Right lobe of liver (tissue), 6 donors: ENCODE data around the gene ZNF710. TPM values are rescaled to one million over a fixed set of nuclear protein-coding genes. Genes with fewer than 3 reads are reported as not detected.

ENCODE experiments used
- ATAC-seq, 4 donors: fragments of 200-7000 bp; cut with Tn5 transposase; one replicate each; pipeline ENCODE4 v1.9.1; 2020; ENCODE audit warnings: mild to moderate bottlenecking in 4 of 4, moderate library complexity in 4 of 4
- DNase-seq, 3 donors: peaks; one replicate each; pipeline ENCODE4 v3.0.0-alpha.2; 2020
- H3K27ac ChIP-seq, 3 donors: fragments of 200-600 bp; one replicate each; pipeline ENCODE4 v1.8.0; 2022
- H3K27me3 ChIP-seq, 2 donors: fragments of 200-600 bp; one replicate each; pipeline ENCODE4 v1.8.0; 2022
- H3K36me3 ChIP-seq, 4 donors: fragments of 200-600 bp; sonication (generic) in 1 of 4; one replicate each; pipeline versions ENCODE4 v1.5.1 to v1.8.0; 2017 to 2022; ENCODE audit warnings: control low read depth in 1 of 4
- H3K4me1 ChIP-seq, 4 donors: fragments of 200-600 bp; sonication (generic) in 1 of 4; one replicate each; pipeline versions ENCODE4 v1.5.1 to v1.8.0; 2017 to 2022; ENCODE audit warnings: control low read depth in 1 of 4
- H3K4me3 ChIP-seq, 3 donors: fragments of 200-600 bp; one replicate each; pipeline ENCODE4 v1.8.0; 2022
- H3K9me3 ChIP-seq, 4 donors: fragments of 200-600 bp; sonication (generic) in 1 of 4; one replicate each; pipeline versions ENCODE4 v1.5.1 to v1.8.0; 2017 to 2022; ENCODE audit warnings: control low read depth in 1 of 4
- POLR2A ChIP-seq: fragments of 450-650 bp; IDR thresholded peaks from one replicate; pipeline ENCODE4 v1.6.1; 2017; ENCODE audit warnings: antibody characterized with exemption, mild to moderate bottlenecking
- WGBS: methylation state at CpG from one replicate; pipeline ENCODE4 v1.1.6; 2018; ENCODE audit warnings: low coverage, low lambda C conversion rate; ENCODE audit not compliant: insufficient coverage; ENCODE audit errors: missing lambda C conversion rate; 5-methylcytosine and 5-hydroxymethylcytosine counted together
- intact Hi-C, 2 donors: fragments of 100-400 bp; cut with DNase I; formaldehyde crosslinking; loops; one replicate each; pipeline versions ENCODE4 v1.11.2 to v1.14.1; 2022
- total RNA-seq, 6 experiments: library from RNA; depleted of rRNA in 2 of 6; stranded (reverse); fragments of >200 nt in 2 of 6; fragmentation: NEBNext Ultra II Directional in 3 of 6; extraction: Animal tissue kit (Norgen Biotek cat#: 25700) in 3 of 6; gene quantifications; one replicate each; pipeline versions ENCODE4 v1.1.0 to v1.2.4, GENCODE V29; 2016 to 2023
- TF ChIP-seq, protein P1 (sequence below), 4 donors: fragments of 200-600 bp in 3 of 4; fragments of 450-650 bp in 1 of 4; IDR thresholded peaks; one replicate each; pipeline versions ENCODE4 v1.5.1 to v1.8.0; 2016 to 2022; ENCODE audit warnings: antibody characterized with exemption in 4 of 4, mild to moderate bottlenecking in 2 of 4
- donor health status: DM: no; HTN: yes; CAD: no.
- donor health status: DM: no; HTN: no; CAD: no.
- donor health status: DM: no; HTN: no; CAD: no.
- donor health status: DM: no; HTN: yes; CAD: no.
- donor health status: DM: no; HTN: yes; CAD: no.

The ZNF710 gene
- total RNA-seq, 6 experiments from 2014 or later = 4.7 to 17.1 (median 7.4) TPM

DNA sequence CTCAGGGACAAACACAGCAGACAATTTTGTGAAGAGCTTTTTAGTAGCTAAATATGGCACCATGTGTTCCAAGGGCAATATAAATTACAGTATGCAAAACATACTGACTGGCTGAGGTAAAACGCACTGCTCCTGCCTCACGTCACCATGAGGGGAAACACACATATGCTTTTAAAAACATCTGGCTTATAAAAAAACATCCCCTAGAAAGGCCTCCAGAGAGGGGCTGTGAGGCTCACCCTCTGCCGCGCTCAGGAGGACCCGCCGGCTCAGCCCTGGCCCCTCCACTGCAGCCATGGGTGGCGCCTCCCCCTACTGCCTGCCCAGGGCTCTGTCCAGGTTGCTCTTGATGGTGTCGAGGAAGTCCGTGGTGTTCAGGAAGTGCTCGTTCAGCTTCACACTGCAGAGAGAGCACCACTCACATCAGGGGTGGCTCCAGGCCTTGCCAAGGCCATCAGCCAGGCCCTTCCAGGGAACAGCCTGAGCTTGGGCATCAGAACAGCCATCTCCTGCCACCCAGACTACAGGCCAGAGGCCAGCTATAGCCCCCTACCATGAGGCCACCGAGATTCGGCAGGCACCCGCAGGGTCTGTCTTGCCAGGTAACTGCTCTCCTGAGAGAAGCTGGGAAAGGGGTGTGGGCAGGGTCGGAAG lies 83.0 kb downstream of the ZNF710 start:
- intact Hi-C loops = loop anchor here (10.0 kb wide), 2 partner anchors 179 to 339 kb away; no protein-coding TSS in a partner anchor

DNA sequence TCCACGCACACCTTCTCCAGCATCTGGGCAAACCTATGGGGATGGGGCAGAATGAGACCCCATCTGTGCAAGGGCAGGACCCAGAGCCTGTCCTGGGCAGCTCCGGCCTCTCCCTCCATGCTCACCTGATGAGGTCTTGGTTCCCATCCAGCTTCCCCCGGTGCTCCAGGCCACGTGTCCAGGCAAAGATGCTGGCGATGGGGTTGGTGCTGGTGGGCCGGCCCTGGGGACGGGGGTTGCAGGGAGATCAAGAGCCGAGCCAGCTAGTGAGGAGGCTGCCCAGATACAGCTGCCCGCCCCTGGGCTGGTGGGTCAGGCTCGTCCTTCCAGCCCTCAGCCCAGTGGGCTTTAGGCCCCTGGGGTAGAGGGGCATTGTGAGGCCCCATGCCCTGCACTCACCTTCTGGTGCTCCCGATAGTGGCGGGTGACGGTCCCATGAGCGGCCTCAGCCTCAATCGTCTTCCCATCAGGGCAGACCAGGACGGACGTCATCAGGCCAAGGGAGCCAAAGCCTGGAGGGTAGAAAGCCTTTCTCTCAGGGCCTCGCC lies 83.8 kb downstream of the ZNF710 start:
- no peak overlapping the region for H3K27ac ChIP-seq
- intact Hi-C loops = loop anchor here (10.0 kb wide), 2 partner anchors 180 to 340 kb away; no protein-coding TSS in a partner anchor
- ATAC-seq = no peak
- no peak for TF ChIP-seq POLR2A
- TF ChIP-seq, protein P1, sequence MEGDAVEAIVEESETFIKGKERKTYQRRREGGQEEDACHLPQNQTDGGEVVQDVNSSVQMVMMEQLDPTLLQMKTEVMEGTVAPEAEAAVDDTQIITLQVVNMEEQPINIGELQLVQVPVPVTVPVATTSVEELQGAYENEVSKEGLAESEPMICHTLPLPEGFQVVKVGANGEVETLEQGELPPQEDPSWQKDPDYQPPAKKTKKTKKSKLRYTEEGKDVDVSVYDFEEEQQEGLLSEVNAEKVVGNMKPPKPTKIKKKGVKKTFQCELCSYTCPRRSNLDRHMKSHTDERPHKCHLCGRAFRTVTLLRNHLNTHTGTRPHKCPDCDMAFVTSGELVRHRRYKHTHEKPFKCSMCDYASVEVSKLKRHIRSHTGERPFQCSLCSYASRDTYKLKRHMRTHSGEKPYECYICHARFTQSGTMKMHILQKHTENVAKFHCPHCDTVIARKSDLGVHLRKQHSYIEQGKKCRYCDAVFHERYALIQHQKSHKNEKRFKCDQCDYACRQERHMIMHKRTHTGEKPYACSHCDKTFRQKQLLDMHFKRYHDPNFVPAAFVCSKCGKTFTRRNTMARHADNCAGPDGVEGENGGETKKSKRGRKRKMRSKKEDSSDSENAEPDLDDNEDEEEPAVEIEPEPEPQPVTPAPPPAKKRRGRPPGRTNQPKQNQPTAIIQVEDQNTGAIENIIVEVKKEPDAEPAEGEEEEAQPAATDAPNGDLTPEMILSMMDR (IDR thresholded peaks at IDR 0.05) = no peak
- H3K27me3 ChIP-seq = no peaks in the 10 kb centered on the region
- H3K4me1 ChIP-seq = no peaks in the 10 kb centered on the region
- no peaks in the 10 kb centered on the region for H3K9me3 ChIP-seq
- WGBS = 100% methylated on average over 1 of the region's 18 CpGs
- peaks cover 15 to 63% (median 37%) of the 10 kb centered on the region in 4 donors for H3K36me3 ChIP-seq
- no peak for DNase-seq
- H3K4me3 ChIP-seq = no peak overlapping the region

More for the DNA sequence above, 83.0 kb downstream of the ZNF710 start:
- Histone ChIP-seq H3K4me3 (no peak overlapping the region), H3K9me3 (no peaks in the 10 kb centered on the region), H3K4me1 (no peaks in the 10 kb centered on the region), H3K27ac (no peak overlapping the region), H3K36me3 (peaks cover 15 to 56% (median 37%) of the 10 kb centered on the region in 4 donors), H3K27me3 (no peaks in the 10 kb centered on the region)
- no peak for ATAC-seq
- no peak for TF ChIP-seq POLR2A
- TF ChIP-seq, protein P1 (IDR thresholded peaks at IDR 0.05) = no peak
- DNase-seq = no peak
- WGBS = 98% methylated on average over 4 of the region's 14 CpGs

DNA sequence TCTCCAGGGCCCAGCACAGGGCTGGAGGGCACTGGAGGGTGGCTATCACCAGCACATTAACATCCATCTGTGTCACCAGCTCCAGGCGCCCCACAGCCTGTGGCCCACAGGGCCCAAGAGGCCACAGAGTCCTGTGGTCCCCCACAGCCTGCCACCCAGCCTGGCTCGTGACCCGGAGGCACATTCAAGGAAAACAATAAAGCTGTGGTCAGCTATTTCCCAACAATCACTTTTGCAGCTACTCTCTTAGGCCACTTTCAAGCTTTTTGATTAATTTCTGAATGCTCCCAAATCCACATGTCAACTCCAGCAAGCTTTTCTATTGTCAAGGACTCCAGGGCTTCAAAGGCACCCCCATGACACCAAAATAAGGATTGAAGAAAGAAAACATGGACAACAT lies 84.4 kb downstream of the ZNF710 start:
- DNase-seq (no peak), ATAC-seq (no peak)
- whole genome bisulfite sequencing = 50% methylated on average over 2 of the region's 3 CpGs
- peaks cover 0 to under 1% (median 0%) of the 10 kb centered on the region in 4 donors for H3K4me1 ChIP-seq
- no peaks in the 10 kb centered on the region for H3K9me3 ChIP-seq
- no peak overlapping the region for H3K27ac ChIP-seq
- H3K27me3 ChIP-seq = no peaks in the 10 kb centered on the region
- no peak for TF ChIP-seq POLR2A
- TF ChIP-seq, protein P1 (IDR thresholded peaks at IDR 0.05) = no peak
- intact Hi-C loops = loop anchor here (10.0 kb wide), 2 partner anchors 181 to 341 kb away; no protein-coding TSS in a partner anchor
- peaks cover 15 to 69% (median 37%) of the 10 kb centered on the region in 4 donors for H3K36me3 ChIP-seq
- H3K4me3 ChIP-seq = no peak overlapping the region

DNA sequence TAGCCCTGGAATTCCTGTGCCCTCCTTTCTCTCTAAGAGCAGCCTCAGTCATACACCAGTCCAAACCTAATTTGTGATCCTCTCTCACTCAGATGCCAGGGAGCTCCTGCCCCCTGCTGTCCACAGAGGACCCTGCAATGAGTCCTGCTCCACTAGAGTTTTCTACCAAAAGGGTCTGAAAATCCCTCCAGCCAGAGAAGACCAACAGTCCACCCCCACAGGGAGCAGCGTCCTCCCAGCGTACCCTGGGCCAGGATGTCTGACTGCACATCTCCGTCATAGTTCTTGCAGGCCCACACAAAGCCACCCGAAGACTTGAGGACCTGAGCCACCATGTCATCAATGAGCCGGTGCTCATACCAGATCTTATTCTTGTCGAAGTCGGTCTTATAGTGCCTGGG lies 85.7 kb downstream of the ZNF710 start:
- peaks cover 0 to 3% (median 0%) of the 10 kb centered on the region in 4 donors for H3K4me1 ChIP-seq
- H3K36me3 ChIP-seq = peaks cover 15 to 74% (median 36%) of the 10 kb centered on the region in 4 donors
- H3K4me3 ChIP-seq = no peak overlapping the region
- intact Hi-C loops = loop anchor here (10.0 kb wide), 2 partner anchors 182 to 342 kb away; no protein-coding TSS in a partner anchor
- H3K27me3 ChIP-seq = no peaks in the 10 kb centered on the region
- peak in 2 of 3 donors; percentile 53 to 60 for DNase-seq
- no peak for TF ChIP-seq POLR2A
- TF ChIP-seq, protein P1 (IDR thresholded peaks at IDR 0.05) = peak; percentile 56 to 74 (median 65)
- H3K9me3 ChIP-seq = no peaks in the 10 kb centered on the region
- H3K27ac ChIP-seq = no peak overlapping the region
- ATAC-seq = peak; percentile 44 to 66 (median 50)
- 90% methylated on average over 2 of the region's 7 CpGs for WGBS
